GM19397 (cell line): ENCODE results near the gene SLC25A31.

Experiments used
- ATAC-seq: cut with Tn5 transposase; IDR thresholded peaks from one replicate; pipeline ENCODE4 v1.9.1; 2021; ENCODE audit warnings: mild to moderate bottlenecking, moderate library complexity; ENCODE audit not compliant: unreplicated experiment

The SLC25A31 gene

DNA sequence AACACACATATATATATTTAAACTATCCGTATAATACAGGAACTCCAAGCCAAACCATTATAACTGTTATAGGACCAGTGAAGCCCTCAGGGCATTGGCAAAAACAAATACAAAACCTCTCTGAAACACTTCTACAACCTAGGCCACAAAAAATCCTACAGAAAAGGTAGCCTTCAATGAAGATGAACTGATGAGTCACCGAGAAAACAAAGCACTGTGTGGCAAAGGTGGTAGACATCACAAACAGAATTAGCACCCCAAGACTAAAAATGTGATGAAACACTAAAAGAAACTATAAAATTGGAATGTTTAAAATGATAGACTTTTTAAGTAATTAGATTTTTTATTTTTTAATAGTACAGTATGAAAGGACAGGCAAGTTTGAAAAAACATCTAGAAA is 46.4 kb downstream of the SLC25A31 start:
- no peak for ATAC-seq

DNA sequence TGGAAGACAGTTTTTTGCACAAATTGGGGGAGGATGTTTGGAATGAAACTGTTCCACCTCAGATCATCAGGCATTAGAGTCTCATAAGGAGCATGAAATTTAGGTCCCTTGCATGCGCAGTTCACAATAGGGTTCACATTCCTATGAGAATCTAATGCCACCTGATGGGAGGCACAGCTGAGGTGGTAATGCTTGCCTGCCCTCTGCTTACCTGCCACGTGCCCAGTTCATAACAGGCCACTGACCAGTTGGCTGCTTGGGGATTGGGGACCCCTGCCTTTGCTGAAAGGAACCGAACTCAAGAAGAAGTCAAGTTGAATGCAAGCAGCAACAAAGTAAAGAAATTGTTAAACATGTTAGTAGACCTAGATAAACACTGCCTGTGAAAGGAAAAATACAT is 47.3 kb downstream of the SLC25A31 start:
- no peak for ATAC-seq

DNA sequence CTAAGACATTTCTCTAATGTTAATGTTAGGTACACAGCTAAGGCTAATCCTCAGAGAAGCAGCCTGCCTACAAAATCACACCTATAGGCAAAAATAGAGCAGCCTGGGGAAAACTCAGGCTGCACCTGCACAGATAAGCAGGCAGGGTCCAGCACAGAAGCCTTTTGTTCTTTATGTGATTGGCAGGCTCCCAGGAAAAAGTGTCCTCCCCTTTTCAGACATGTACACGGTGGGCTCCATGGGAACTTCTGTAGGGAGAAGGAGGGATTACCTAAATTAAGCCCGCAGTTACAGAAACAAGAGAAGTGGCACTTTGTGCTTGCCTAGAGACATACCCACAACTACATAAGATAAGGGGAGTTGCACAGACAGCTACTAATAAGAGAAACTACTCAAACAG is 47.9 kb downstream of the SLC25A31 start:
- ATAC-seq, result no peak

DNA sequence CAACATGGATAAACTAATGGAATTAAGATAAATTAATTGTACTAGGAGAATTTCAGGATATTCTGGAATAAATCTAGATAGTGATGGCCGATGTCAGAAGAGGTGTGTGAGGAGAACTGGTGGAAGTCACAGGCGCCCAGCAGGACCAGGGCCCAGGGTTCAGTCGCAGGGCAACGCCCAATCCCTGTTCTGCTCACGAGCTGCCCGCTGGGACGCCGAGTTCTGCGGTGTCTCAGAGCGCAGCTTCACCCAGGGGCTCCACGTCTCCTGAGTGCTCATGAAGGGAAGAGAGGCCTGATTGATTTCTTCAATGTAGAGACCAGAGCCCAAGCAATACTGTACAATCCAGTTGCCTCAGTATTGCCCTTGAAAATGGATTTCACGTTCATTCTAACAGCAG is 50.4 kb downstream of the SLC25A31 start:
- no peak for ATAC-seq

DNA sequence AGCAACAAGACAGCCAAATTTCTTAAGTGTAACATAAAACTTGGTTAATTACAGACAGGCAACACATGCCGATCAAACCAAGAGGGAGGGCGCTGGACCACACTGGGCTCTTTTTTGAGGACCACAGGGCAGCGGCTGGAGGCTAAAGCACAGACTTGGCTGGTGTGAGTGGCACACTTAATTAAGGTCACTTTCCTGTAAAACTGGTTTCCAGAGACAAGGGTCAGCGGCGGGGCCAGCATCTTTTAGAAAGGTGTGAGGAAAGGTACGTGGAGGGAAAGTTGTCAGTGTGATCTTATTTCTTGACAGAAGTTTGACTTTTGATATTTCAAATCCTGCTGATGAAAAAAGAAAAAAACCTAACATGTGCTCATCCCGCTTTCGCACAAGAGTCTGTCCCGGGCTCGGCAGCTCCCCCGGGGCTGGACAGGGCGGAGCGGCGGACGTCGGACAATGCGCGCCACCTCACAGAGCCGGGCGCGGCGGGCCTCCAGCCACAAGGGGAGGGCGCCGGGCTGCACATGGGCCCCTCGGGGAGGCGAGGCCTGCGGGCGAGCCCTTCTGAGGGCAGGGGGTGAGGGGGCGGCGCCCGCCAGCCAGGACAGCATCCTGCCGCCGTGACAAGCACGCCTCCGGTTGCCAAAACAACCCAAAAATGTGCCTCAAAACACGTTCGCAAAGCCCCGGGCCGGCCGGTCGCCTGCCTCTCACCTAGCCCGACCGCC is 51.3 kb downstream of the SLC25A31 start:
- ATAC-seq, result peak; percentile 36

DNA sequence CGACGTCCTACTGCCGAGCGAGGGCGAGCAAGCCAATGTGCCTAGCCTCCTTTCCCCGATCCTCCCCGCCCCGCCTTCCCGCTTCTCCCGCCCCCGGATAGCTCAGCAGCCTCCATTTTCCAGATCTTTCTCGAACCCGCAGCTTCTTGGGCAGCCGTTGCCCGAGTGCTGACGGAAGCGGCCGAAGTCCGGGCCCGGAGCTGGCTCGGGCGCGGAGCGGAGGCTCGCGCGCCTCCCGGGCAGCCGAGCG is 51.8 kb downstream of the SLC25A31 start:
- peak; percentile 80 for ATAC-seq

DNA sequence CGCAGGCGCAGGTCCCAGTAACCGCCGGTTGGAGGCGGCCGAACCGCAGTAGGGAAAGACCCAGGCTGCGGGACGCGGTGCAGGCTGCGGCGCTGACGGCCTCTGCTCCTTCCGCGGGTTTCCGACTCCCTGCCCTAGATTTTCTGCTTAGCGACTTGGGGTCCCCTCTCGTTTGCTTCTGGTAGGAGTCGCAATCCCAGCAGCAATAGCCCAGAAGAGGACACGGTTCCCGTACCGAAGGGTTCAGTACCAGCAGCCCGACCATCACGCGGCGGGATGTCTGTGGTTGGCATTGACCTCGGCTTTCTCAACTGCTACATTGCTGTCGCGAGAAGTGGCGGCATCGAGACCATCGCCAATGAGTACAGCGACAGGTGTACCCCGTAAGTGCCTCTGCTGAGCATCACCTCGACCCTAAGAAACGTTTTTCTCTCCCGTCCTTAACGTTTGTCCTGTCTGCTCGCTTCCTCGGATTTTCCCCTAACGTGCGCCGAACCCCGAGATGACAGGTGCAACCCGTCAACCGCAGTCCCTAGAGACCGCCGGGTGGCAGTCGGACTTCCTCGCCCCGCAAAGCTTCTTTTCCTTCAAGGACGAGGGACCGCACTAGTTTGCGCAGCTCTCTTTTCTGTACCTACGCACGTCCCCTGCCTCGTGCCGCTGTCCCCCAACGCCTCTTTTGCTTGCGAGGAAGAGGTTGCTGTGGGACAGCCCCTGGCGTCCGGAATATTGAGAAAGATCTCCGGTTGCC is 52.2 kb downstream of the SLC25A31 start, which contains the start of gene HSPA4L:
Gene HSPA4L, plus strand, starts transcription at position 48 of the 751 bp plus-strand sequence. Its CDS starts 229 bp downstream, at position 277.
- ATAC-seq, result peak; percentile 38

DNA sequence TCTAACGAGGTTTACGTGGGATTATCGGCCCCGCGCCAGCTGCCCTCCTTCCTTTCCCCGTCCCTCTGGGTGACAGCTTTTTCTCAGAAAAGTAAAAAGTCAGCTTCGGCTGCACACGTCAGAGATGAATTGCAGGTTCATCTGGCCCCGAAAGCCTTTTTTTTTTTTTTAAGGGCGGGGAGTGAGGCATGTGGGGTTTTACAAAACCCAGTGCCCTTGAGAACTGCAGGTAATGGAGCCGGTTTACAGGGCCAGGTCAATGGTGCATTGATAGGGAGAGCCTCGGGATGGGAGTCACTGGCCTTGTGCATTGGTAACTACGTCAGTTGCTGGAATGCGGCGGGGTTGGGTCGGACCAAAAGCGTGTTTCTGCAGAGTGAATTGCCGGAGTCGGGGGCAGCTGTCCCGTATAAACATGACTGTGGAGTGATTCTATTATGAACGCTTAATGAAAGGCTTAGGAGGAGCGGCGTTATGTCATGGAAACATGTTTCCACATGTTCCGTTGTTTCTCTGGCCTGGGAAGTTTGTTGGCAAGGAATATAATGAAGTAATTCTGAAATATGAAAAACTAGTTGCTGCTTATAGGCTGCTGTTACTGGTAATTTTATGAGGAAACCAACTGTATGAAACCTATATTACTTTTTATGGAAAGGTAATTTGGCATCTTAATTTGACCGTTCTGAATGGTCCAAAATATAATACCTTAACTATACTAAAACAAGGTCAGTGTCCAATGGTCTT is 53.0 kb downstream of the SLC25A31 start:
- no peak for ATAC-seq

DNA sequence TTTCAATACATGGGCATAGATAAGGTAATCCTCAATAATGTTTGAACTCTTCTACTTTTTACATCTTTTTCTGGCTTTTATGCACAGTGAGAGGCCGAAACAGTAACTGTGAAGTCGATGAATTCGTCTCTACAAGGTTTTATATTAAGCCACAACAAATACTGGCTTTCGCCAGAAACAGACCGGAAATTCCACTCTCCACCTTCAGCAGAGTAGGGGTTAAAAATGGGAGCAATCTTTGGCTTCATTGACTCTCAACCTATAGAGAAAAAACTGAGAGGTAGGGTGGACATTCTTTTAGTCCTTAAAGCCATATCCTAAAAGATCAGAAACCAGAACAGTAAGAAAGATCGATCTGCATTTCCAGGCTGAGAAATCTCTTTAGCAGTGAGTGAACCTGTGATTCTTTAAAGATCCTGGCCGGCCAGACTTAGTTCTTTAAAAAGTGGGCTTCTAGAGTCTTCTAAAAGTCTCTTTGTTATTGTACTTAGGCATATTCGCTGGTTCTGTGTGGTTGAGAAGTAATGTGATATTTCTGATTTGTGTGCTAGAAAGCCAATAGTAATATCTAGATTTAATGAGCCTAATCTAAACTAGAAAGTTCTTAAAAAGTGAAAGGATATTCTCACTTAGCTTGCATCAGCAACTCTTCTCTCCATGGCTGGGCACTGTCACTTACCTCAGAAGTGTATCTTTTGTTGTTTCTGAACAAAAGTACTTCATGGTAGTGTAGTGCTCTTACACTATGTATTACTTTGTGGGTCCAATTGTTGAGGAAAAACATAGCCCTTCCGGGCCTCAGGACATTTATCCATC is 54.0 kb downstream of the SLC25A31 start:
- no peak for ATAC-seq

DNA sequence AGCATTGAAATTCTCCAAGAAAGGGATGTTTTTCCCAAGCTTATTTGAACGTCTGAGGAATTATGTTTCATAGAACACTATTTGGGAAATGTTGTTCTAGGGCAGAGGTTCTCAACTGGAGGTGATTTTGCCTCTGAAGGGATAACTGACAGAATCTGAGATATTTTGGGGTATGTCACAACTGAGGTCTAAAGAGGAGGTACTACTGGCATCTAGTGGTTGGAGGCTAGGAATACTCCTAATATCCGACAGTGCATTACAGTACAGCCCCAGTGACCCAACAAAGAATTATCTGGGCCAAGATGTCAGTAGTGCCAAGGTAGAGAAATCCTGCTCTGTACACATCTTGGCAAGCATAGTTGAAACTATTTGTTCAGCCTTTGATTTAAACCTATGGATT is 58.3 kb downstream of the SLC25A31 start:
- no peak for ATAC-seq

DNA sequence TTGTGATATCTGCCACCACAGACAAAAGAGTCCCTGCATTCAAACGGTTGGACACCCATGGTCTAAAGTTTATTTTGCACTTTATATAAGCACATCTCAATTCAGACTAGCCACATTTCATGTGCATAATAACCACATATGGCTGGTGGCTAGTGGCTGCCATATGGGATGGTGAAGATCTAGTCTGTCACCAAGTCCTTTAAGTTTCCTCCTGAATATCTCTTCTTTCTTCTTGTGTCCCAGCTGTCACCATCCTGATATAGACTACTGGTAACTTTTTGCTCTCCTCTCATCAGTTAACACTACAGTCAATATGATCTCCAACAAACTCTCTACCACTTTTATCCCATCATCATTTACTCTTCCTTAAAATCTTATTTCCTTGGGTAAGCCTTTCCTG is 61.2 kb downstream of the SLC25A31 start:
- ATAC-seq, result no peak

DNA sequence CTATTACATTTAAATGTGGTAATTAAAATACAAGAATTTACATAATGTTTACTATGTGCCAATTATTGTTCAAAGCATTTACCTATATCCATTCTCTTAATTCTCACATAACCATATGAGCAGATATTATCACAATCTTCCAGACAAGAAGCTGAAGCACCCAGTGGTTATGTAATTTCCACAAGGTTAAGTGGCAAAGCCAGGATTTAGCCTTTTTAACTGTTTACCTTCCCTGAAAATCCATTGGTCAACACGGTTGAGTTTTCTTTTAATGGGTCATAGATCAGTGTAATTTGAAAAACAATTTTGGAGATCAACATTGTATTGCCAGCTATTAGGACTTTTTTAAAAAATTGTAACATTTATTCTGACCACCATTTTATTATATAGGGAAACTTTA is 63.3 kb downstream of the SLC25A31 start:
- no peak for ATAC-seq

DNA sequence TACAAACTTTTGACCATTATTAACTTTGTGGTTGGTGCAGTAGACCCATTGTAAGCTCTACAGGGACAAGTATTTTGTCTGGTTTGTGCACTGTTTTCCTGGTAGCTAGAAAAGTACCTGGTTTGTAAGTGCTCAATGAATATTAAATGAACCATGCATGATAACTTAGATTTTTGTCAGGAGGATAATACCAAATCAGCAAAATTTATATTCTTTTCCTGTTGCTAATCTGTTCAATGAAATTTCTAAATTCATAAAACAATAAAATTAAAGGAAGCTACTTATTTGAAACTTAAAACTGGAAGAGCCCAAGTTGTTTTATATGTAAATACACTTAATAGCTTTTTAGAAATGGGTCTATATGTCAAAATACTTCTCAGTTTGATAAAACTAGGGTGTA is 69.5 kb downstream of the SLC25A31 start:
- ATAC-seq, result no peak

DNA sequence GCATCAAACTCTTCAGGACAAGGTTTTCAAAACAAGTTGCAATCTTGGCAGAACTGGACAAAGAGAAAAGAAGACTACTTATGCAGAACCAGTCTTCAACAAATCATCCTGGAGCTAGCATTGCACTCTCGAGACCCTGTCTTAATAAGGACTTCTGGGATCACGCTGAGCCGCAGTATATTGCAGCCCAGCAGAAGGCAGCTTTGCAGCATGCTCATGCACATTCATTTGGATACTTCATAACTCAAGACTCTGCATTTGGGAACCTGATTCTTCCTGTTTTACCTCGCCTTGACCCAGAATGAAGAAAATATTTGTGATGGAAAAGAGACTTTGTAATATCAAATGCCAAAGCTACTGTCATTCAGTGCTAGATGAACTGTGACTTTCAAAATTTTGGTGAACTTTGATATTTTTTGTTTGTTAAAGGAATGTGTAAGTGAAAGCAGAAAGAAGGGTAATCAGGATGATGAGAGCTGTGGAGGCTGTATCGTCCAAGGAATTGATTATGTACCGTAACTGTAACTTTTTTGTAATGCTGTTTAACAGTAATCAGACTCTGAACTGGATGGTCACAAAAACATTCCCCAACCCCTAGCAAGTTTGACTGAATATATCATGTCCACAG is 79.1 kb downstream of the SLC25A31 start:
- ATAC-seq, result no peak

DNA sequence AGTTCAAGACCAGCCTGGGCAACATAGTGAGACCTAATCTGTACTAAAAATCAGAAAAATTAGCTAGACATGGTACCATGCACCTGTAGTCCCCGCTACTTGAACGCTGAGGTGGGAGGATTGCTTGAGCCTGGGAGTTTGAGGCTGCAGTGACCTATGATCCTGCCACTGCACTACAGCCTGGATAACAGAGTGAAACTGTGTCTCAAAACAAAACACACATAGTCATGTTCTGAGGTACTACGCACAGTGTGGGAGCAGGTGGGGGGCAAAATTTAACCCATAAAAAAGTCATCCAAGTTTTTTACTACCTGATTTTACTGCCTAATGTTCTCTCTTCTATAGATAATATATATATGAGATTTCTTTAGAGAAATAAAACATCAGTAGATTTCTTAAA is 80.4 kb downstream of the SLC25A31 start:
- no peak for ATAC-seq

DNA sequence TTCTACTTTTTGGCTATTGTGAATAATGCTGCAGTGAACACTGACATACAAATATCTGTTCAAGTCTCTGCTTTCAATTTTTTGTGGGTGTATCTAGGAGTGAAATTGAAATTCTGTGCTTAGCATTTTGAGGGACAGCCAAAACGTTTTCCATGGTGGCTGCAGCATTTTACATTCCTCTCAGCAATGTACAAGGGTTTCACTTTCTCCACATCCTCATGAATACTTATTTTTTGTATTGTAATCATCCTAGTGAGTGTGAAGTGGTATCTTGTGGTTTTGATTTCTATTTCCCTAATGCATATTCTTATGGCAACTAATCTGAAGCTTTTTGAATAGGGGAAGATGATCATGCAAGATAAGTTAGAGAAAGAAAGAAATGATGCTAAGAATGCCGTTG is 92.2 kb downstream of the SLC25A31 start:
- no peak for ATAC-seq
